HG02571 (cell line): ENCODE results near the gene AFG1L.
"Not testable (repeated sequence)": the region's sequence is repeated elsewhere in the genome, so short reads cannot be mapped to it uniquely, and the experiment has no call there.

ENCODE experiments used
- ATAC-seq: cut with Tn5 transposase; IDR thresholded peaks from one replicate; pipeline ENCODE4 v1.9.1; 2021; ENCODE audit warnings: mild to moderate bottlenecking, moderate library complexity; ENCODE audit not compliant: unreplicated experiment

Gene AFG1L

DNA sequence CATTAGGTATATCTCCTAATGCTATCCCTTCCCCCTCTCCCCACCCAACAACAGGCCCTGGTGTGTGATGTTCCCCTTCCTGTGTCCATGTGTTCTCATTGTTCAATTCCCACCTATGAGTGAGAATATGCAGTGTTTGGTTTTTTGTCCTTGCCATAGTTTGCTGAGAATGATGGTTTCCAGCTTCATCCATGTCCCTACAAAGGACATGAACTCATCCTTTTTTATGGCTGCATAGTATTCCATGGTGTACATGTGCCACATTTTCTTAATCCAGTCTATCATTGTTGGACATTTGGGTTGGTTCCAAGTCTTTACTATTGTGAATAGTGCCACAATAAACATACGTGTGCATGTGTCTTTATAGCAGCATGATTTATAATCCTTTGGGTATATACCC lies 154.9 kb downstream of the AFG1L start:
- ATAC-seq = not testable (repeated sequence)

DNA sequence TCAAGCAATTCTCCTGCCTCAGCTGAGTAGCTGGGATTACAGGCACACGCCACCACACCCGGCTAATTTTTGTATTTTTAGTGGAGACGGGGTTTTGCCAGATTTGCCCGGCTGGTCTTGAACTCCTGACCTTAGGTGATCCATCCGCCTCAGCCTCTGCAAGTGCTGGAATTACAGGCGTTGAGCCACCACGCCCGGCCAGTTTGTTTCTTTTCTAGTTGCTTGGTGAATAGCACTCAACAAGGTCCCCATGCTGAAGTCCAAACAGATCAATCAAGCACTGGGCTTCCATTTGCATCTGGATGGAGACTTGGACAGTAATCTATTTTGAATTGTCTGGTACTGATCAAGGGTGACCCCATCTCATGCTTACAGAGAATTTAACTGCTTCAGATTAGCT lies 157.0 kb downstream of the AFG1L start:
- no peak for ATAC-seq

DNA sequence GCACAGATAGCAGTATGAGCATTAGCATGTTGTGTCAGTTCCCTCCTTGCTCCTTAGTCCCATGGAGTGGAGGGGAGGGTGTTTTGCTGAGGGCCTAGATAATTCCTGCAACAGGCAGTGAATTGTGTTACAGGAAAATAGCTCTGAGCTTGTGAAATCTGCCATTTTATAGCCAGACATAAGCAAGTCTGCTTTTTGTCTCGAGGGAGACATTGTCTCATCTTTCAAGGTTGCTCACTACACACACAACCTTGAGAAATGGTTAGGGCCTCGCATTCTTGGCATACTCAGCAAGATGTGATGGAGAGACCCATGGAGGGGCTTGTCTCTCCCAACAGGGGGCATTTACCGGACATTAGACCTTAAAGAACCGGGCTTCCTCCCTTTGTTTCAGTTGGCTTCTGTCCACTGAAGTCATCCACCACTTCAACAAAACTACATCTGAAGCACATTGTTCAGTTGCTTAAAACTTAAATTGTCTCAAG lies 157.9 kb downstream of the AFG1L start:
- ATAC-seq = no peak

DNA sequence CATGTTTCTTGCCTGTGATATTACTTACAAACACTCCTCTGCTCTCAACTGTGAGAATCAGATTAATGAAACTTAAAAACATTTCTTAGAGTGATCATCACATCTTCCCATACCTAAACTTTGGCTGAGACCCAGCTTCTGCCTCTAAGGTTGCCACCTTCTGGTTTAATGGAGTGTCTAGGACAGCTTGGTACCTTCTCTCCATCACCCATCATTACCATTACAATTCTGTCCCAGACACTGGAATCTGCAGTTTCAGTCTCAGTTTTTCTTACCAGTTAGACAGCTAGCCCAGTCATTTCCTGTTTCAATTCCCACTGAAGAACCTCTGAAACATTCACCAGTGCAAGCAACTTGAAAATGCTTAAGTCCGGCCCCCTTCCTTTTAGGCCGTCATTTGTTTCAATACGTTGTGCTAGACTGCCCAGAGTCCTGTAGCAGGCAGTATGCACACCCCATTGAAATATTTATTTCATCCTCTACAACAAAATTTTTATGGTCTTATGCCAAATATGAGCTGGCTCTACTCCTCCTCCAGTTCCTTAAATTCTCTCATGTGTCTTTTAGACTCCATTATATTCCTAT lies 158.8 kb downstream of the AFG1L start:
- no peak for ATAC-seq

DNA sequence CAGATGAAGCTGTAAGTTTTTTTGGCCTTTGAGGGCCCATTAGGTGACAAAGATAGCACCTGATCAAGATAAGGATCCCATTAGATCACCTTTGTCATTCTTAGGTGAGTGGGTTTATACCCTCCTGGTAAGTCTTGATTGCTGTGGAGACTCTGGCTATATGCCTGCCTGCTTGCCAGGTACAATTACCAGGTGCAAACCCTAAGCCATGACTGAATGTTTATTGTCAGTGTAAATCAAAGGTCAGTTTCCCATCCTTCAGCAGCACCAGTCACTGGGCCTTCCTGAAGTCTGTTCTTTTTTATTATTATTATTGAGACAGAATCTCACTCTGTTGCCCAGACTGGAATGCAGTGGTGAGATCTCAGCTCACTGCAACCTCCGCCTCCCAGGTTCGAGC lies 159.5 kb downstream of the AFG1L start:
- no peak for ATAC-seq

DNA sequence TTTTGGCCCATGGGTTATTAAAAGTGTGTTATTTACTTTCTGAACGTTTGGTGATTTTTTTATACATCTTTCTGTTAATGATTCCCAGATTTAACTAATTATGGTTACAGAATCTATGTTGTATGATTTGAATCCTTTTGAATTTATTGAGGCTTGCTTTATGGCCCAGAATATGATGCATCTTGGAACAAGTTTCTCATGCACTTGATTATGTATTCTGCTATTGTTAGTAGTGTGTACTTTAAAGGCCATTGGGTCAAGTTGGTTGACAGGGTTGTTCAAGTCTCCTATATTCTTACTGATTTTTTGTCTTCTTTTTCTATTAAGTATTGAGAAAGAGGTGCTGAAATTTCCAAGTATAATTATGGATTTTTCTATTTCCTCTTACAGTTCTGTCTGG lies 160.8 kb downstream of the AFG1L start:
- no peak for ATAC-seq

DNA sequence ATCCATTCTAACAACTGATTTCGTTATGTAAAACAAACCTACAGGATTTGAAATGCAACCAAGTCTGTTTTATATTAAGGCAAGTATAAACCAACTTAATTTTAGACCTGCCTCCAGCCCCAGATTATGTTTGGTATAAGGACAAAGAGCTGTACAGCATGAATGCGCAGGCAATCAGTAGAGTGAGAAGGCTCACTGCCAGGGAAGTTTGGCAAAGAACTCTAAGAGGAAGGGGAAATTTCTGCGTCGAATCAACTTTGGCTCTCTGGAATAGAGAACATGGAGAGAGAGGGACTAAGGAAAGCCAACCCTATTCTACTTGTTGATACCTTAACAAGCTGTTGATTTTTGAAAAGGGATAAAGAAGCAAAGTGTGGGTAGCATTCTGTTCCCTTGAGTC lies 168.9 kb downstream of the AFG1L start:
- ATAC-seq = no peak

DNA sequence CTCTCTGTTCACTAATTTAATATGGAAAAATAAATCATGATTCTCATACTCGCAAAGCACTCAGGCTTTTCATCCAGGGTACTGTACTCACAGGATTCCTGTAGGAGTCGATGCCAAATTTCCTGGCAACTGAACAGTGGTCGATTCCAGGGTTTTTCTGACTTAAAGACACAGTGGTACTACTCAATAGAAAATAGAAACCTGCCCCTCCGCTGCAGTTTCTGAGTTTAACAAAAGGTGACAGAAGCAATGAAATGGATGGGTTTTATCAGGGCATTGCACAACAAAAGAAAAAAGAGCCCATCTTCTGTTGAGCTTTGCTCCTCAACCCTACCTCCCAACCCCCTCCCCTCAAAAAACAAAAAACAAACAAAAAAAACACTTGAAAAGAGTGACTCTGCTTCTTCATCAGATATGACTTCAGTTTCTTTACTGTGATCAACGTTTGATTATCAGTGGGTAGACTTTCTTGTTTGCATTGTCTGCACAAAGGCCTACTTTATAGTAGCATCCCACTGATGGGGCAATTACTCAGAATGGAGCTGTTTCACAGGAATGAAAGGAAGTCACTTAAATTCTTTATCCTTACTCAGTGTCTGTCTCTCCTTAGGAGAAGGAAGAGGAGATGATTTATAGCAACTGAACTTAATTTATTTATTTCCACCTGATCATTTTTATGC lies 169.7 kb downstream of the AFG1L start:
- no peak for ATAC-seq

DNA sequence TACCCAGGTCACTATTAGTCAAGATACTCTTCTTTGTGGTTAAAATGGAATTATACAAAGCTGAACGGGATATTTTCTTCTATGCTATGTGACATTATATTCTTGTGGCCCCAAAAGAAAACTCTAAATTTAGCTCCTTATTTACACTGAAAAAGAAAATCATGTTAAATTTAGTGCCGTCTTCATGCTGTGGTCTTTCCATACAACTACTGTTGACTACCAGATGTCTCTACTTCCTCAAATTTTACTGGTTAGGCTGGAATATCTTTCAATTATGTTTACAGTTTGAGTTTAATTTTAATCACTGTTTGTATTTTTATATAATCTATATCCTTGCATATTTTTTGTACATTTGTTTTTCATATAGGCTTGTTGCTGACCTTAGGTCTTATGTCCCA lies 170.2 kb downstream of the AFG1L start:
- no peak for ATAC-seq

DNA sequence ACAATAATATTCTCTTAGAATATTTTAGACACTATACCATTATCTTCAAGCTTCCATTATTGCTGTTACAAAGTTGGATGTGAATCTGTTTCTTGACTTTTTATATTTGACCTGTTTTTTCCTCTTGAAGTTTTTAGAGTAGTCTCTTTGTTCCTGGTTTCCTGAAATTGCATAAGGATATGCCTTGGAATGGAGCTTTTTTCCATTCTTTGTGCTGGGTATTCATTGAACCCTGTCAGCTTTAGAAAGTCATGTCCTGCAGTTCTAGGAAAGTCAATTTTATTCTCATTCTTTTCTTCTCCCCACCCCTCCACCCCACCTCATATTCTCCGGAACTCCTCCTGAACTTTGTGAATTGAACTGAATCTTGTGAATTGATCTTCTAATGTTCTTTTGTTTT lies 173.5 kb downstream of the AFG1L start:
- ATAC-seq = no peak

DNA sequence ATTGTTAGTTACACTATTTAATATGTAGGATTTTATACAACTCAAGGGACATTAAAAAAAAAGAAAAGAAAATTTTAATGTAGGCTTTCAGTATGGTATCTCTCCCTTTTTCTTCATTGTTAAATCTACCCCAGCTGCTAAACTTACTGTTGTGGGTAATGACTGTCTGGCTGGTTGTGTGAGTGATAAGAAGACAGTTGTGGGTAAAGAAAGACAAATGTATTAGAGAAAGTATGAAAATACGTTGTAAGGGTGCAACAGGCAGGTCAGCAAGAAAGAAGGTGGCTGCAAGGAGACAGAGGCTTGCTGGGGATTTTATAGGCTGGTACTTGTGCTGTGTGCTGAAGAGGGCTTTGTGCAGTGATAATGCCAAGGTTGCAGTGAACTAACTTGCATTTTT lies 174.5 kb downstream of the AFG1L start:
- no peak for ATAC-seq

DNA sequence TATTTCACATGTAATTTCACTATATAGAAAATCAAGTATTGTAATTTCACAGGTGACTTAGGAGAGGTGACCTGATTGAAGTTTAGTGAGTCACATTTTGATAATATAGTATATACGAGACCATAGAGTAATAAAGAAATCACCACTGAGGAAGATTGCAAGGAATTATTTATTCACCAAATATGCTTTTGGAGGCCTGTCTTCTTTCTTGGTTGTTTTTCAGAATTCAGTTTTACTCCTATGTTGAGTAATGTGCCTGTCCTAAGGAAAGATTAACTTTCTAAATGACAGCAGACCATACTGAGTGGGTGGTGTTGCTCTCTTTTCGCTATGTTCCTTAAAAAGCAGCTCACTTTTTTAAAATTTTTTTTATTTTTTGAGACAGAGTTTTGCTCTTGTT lies 178.3 kb downstream of the AFG1L start:
- ATAC-seq = no peak

DNA sequence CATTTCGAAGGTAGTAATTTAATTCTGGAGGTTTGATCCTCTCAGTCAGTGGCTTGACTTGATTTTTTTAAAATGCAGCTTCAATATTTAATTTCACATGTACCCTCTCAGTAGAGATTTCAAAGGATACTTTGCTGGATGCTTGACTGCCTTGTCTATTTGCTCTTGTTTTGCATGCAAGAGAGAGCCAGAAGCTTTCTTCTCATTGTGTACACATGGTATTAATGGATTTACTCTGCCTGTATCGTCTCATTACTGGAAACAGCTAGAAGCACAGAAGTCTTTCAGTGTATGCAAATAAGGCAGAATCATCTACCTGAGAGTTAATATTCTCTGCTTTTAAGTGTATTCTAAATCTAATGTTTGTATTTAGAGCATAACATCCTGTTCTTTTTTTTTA lies 181.5 kb downstream of the AFG1L start:
- no peak for ATAC-seq

DNA sequence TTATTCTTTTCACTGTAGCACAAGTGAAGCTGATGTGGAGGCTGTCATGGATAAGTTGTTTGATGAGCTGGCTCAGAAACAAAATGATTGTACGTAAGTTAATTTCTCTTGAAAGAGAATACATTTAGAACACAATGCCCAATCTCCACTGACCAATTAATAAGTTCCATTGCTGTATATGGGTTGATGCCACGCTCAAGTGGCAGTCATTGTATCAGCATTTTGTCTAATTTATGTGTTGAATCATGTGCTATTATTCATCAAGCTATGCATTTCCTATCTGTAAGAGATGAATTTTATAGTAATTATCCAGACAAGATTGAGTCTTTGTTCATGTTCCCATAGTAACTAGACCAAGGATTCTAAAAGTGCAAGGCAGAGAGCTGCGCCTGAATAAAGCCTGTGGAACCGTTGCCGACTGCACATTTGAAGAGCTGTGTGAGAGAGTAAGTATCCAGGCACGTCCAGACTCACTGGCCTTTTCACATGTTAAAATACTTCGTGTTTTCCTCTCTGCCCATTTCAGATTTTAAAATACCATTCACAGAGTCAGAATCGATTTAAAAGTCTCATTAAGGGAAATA lies 182.1 kb downstream of the AFG1L start:
- no peak for ATAC-seq

DNA sequence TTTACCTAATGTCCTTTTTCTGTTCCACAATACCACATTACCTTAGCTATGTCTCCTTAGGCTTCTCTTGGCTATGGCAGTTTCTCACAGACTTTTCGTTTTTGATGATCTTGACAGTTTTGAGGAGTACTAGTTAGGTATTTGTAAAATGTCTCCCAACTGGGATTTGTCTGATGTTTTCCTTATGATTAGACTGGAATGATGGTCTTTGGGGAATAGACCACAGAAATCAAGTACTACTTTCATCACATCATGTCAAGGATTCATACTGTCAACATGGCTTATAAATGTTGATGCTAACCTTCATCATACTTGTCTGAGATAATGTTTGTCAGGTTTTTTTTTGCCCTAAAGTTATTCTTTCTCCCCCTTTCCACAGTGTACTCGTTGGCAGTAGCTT lies 187.7 kb downstream of the AFG1L start:
- ATAC-seq = no peak

DNA sequence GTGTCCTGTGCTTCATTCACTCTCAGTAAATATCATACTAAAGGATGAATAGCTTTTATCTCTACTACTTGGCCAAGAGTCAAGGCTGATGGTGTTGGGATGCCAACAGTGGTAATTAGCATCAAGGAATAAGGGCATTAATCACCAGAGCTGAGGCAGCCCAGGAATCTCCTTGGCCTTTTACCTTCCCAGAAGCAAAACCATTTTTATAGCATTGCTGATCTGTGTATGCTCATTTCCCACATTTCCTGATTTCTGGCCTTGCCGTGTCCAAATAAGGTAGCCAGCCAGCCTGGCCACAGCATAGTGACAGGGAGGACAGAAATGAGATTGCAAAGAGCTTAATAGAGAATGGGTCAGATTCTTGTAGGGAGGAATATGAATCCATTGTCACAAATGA lies 189.2 kb downstream of the AFG1L start:
- ATAC-seq = no peak

DNA sequence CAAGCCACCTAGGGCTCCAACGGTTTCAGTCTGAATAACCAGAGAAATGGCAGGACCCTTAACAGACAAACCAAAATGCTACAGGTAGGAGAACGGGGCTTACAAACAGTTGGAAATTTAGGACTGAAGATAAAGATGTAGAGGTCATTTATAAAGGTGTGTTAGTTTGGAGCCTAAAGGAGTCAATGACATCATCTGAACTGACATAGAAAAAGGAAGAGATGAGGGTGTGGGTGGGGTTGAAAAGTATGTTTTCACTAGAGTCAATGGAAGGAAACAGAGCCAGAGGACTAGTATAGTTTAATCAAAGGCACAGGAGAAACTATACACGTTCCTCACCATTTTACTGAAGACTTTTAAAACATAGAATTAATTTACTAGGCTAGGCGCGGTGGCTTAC lies 194.8 kb downstream of the AFG1L start:
- ATAC-seq = no peak

DNA sequence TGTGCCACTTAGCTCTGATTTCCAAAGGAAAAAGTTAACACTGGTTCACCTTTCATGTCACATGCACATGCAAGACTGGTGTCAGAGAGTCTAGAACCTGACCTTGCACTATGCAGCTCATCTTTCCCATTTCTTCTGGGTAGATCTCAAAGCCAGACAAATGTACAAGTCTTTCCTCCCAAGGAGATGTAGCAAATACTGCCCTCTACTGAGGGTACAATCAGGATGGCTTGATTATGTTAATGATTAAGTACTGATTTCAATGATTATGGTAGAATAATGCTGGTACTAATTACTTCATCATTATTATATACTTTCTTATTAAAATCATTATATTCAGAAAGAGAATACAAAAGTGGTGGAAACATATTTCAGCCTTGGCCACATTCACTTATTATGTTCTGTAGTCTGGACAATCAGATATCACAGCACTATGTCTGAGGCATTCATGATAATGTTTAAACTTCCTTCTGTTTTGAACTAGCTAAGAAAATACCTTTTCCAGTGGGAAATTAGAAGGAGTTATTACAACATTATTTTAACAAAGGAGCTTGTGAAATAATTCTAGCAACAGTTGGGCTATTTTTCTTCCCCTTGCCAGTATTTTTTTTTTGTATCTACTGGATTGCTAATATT lies 197.4 kb downstream of the AFG1L start:
- ATAC-seq = no peak

DNA sequence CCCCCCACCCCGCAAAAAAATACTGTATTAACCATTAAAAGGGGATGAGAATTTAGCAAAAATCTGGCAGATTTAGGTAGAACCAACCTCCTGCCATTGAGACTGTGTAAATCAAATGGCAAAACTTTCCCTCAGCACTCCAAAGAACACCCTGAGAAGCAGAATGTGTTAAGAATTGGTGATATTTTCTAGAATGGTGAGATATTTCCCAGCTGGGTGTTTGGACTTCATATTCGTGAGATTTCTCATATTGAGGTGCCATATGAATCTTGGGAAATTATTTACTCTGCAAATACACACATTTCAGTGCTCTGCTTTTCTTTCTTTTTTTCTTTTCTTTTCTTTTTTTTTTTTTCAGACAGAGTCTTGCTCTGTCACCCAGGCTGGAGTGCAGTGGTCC lies 199.6 kb downstream of the AFG1L start:
- no peak for ATAC-seq

DNA sequence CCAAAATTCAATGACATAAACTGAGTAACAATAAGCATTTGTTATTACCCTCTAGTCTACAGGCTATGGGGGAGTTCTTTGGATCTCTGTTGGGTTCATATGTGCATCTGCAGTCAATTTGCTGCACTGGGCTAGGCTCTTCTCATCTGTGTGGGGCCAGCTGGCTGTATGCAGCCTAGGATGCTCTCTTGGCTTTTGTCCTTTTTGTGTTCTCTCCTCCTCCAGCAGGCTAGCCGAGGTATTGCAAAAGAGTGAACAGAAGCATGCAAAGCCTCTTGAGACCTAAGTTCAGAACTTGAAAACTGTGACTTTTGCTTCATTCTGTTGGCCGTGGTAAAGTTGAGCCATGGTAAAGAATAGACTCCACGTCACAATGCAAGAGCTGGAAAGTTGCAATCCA lies 203.0 kb downstream of the AFG1L start:
- no peak for ATAC-seq

DNA sequence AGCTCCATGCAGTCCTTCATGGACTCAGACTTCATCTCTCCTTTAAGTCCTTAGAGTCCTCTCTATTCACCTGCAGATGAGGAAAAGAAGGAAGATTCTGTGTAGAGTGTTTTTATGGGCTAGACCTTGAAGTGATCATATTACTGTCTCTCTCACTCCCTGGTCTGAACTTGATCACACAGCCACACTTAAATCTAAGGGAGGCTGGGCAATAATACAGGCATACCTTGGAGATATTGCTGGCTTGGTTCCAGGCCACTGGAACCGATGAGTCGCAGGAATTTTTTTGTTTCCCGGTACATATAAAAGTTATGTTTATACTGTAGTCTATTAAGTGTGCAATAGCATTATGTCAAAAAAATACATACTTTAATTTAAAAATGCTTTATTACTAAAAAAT lies 206.7 kb downstream of the AFG1L start:
- ATAC-seq = no peak

DNA sequence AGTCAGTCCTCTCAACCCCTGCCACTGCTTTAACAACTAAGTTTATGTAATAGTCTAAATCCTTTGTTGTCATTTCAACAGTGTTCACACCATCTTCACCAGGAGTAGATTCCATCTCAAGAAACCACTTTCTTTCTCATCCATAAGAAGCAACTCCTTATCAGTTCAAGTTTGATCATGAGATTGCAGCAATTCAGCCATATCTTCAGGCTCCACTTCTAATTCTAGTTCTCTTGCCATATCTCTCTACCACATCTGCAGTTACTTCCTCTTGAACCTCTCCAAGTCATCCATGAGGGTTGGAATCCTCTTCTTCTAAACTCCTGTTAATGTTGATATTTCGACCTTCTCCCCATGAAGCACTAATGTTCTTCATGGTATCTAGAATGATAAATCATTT lies 208.0 kb downstream of the AFG1L start:
- no peak for ATAC-seq
